Epithelial cell of proximal tubule (primary cell): ENCODE data around the gene CEP295NL. TPM values are rescaled to one million over a fixed set of nuclear protein-coding genes. Genes with fewer than 3 reads are reported as not detected.
"Not testable (repeated sequence)": the region's sequence is repeated elsewhere in the genome, so short reads cannot be mapped to it uniquely, and the experiment has no call there.

Experiments
- DNase-seq: peaks from one replicate; pipeline ENCODE4 v3.0.0-alpha.2; 2011; ENCODE audit warnings: low read depth
- H3K4me3 ChIP-seq: 2 replicates; pipeline ENCODE4 v1.5.1; 2011; ENCODE audit warnings: low read depth, mild to moderate bottlenecking, low read length
- total RNA-seq: library from RNA; depleted of rRNA; stranded (reverse); fragments of >200 nt; gene quantifications from 2 replicates; pipeline ENCODE4 v1.2.3, GENCODE V29; 2015
- TF ChIP-seq, protein P1 (sequence below): conservative IDR thresholded peaks from 2 replicates; pipeline ENCODE4 v1.5.1; 2012; ENCODE audit warnings: low read depth, mild to moderate bottlenecking, low read length

CEP295NL gene
- total RNA-seq, 1 donor from 2014 or later = 0.29 TPM

DNA sequence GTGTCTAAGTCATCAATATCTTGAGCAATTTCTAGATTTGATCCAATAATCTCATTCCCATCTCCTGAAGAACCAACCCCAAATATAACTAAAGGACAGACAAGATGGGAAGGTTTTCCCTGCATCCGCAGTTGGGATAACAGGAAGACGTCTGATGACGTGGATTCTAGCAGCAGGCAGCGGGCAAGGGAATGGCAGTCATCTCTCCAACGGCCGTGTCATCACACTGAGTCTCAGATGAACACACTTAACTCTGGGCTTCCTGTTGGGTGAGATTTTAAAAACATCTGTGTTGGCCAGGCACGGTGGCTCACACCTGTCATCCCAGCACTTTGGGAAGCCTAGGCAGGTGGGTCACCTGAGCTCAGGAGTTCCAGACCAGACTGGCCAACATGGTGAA, 43.1 kb upstream of the CEP295NL start:
- TF ChIP-seq, protein P1, sequence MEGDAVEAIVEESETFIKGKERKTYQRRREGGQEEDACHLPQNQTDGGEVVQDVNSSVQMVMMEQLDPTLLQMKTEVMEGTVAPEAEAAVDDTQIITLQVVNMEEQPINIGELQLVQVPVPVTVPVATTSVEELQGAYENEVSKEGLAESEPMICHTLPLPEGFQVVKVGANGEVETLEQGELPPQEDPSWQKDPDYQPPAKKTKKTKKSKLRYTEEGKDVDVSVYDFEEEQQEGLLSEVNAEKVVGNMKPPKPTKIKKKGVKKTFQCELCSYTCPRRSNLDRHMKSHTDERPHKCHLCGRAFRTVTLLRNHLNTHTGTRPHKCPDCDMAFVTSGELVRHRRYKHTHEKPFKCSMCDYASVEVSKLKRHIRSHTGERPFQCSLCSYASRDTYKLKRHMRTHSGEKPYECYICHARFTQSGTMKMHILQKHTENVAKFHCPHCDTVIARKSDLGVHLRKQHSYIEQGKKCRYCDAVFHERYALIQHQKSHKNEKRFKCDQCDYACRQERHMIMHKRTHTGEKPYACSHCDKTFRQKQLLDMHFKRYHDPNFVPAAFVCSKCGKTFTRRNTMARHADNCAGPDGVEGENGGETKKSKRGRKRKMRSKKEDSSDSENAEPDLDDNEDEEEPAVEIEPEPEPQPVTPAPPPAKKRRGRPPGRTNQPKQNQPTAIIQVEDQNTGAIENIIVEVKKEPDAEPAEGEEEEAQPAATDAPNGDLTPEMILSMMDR = no peak
- H3K4me3 ChIP-seq = no peak overlapping the region
- no peak for DNase-seq

DNA sequence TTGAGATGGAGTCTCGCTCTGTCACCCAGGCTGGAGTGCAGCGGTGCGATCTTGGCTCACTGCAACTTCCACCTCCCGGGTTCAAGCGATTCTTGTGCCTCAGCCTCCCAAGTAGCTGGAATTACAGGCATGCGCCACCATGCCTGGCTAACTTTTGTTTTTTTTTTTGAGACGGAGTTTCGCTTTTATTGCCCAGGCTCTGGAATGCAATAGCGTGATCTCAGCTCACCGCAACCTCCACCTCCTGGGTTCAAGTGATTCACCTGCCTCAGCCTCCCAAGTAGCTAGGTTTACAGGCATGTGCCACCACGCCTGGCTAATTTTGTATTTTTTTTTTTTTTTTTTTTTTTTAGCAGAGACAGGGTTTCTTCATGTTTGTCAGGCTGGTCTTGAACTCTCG, 42.5 kb upstream of the CEP295NL start:
- H3K4me3 ChIP-seq, DNase-seq: not testable (repeated sequence)

DNA sequence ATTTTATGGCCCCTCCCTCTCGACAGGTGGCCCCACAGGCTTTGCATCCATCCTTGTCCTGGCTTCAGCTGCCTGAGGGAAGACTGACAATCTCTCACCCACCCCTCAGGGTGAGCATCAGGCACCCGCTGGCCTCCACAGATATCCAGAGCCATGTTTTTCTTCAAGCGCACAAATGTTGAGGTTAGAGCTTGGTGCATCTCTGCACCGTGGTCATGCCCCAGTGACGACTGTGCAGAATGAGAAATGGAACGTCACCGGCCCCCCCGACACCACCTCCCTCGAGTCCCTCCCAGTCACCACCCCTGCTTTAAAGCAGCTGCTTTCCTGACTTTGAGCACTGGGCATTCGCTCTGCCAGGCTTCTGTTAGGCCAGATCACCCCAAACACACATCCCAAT, 42.0 kb upstream of the CEP295NL start:
- no peak for DNase-seq
- H3K4me3 ChIP-seq = no peak overlapping the region
- TF ChIP-seq, protein P1 = no peak

DNA sequence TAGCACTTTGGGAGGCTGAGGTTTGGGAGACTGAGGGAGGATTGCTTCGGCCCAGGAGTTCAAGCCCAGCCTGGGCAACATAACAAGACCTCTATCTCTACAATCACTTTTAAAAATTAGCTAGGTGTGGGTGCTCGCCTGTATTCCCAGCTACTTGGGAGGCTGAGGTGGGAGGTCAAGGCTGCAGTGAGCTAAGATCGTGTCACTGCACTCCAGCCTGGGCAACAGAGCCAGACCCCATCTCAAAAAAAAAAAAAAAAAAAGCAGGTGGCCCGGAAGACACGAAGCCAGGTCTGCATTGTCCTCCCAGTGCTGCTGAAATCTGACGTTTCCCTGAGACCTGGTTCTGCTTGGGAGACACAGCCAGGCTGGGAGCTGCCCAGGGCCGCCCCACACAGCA, 41.0 kb upstream of the CEP295NL start:
- no peak overlapping the region for H3K4me3 ChIP-seq
- DNase-seq = no peak
- TF ChIP-seq, protein P1 = no peak

DNA sequence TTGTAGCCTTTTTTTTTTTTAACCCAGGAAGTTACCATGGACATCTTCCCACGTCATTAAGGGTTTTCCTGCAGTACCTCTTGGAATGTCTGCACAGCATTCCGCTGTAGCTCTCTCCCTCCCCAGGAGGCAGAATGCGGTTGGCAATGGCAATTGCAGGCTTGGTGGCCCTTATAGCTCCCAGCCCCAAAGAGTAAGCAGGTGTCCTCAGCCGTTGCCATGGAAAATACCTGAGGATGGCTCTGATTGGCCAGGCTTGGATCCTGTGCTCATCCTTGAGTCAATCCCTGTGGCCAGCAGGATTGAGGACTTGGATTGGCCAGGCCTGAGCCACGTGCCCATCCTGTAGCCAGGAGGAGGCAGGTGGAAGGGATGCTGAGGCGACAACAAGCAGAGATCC, 37.7 kb upstream of the CEP295NL start:
- TF ChIP-seq, protein P1 = no peak
- no peak for DNase-seq
- no peak overlapping the region for H3K4me3 ChIP-seq

DNA sequence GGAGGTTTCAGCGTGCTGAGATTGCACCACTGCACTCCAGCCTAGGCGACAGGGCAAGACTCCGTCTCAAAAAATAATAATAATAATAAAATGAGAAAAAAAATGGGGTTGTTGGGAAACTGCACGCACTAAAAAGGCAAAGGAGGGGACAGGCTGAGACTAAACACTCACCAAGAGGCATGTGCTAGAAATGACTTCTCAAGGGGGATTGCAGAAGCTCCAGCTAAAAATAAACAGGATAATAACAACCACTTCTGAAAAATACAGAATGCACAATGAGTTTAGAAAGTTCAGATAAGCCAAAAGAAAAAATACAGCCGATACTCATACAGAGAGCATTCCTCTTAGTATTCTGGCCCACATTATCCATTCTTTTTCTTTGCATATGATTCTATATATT, 37.3 kb upstream of the CEP295NL start:
- H3K4me3 ChIP-seq = no peak overlapping the region
- no peak for DNase-seq
- TF ChIP-seq, protein P1 = no peak

DNA sequence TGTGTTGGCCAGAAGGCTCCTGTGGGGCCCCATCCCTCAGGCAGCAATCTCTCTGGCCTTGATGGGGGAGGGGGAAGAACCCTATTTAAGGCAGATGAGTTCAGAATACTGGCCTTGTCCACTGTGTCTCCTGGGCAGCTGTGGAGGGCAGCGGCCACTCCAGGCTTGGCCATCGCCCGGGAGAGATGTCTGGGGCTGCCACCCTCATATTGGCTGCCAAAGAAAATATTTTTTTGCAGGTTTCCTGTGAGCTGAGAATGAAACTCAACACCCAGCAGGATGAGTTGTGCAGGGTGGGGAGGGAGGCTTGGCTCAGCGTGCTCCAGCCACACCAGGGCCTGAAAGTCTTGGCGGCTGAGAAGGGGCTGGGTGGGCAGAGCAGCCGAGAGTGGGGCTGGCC, 36.6 kb upstream of the CEP295NL start:
- TF ChIP-seq, protein P1 = no peak
- DNase-seq = no peak
- no peak overlapping the region for H3K4me3 ChIP-seq

DNA sequence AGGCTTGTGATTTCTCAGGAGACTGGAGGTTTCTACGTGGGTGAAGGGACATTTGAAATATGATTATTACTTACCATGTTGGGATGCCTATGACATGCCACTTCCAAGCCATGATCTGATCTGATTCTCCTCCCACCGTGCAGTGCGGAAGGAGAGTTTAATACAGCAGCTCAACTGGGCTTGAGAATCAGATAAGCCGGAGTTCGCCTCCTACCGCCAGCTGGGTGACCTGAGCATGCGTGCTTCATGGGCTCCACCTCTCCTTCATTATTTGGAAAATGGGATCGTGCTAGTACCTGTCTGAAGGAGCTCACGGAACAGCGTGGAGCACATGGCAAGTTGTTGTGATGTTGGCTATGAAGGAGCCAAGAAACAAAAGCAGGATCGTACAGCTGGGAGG, 34.6 kb upstream of the CEP295NL start:
- H3K4me3 ChIP-seq = no peak overlapping the region
- DNase-seq = no peak
- TF ChIP-seq, protein P1 = no peak
